K562 (cell line): ENCODE measurements around the gene ZBTB20. TPM values are rescaled to one million over a fixed set of nuclear protein-coding genes. Genes with fewer than 3 reads are reported as not detected.

Source experiments
- BCOR ChIP-seq: fragments of 450-650 bp; IDR thresholded peaks from 2 replicates; pipeline ENCODE4 v1.6.1; 2016
- CGGBP1 ChIP-seq: fragments of 250-450 bp; sonication (Bioruptor Pico); IDR thresholded peaks from 2 replicates; pipeline ENCODE4 v1.9.0; 2021; ENCODE audit warnings: mild to moderate bottlenecking
- DIDO1 ChIP-seq: fragments of 450-650 bp; IDR thresholded peaks from 2 replicates; pipeline ENCODE4 v1.6.1; 2016; ENCODE audit warnings: low read depth, missing biosample characterization, missing genetic modification characterization
- EP400 ChIP-seq: fragments of 450-650 bp; IDR thresholded peaks from 2 replicates; pipeline ENCODE4 v1.6.1; 2017; ENCODE audit warnings: antibody characterized with exemption, mild to moderate bottlenecking, moderate library complexity
- HNRNPH1 ChIP-seq: fragments of 200-400 bp; formaldehyde crosslinking; optimal IDR thresholded peaks from 2 replicates; pipeline ENCODE3; 2017; ENCODE audit warnings: low read depth, mild to moderate bottlenecking, low read length, moderate library complexity
- NONO ChIP-seq, 2 experiments: fragments of 200-400 bp in 1 of 2; fragments of 450-650 bp in 1 of 2; formaldehyde crosslinking in 1 of 2; IDR thresholded peaks; 2 replicates each; pipeline ENCODE4 v1.6.1; 2017; ENCODE audit warnings: low read depth in 2 of 2, mild to moderate bottlenecking in 2 of 2, moderate library complexity in 2 of 2, low read length in 1 of 2
- RAD51 ChIP-seq: fragments of 450-650 bp; IDR thresholded peaks from 2 replicates; pipeline ENCODE4 v1.7.1; 2016; ENCODE audit warnings: low read depth, mild to moderate bottlenecking, borderline replicate concordance
- ZBTB49 ChIP-seq: sonication (generic); formaldehyde crosslinking; IDR thresholded peaks from 2 replicates; pipeline ENCODE4 v1.8.0; 2022; ENCODE audit warnings: missing genetic modification reagents, mild to moderate bottlenecking, borderline replicate concordance
- ZBTB8A ChIP-seq: fragments of 450-650 bp; IDR thresholded peaks from 2 replicates; pipeline ENCODE4 v1.6.1; 2018; ENCODE audit warnings: mild to moderate bottlenecking, moderate library complexity; ENCODE audit not compliant: partially characterized antibody
- ZNF644 ChIP-seq: fragments of 200-800 bp; sonication (Bioruptor generic); IDR thresholded peaks from 2 replicates; pipeline ENCODE4 v1.6.1; 2016; ENCODE audit warnings: low read depth, missing genetic modification characterization, missing compliant biosample characterization
- polyA plus RNA-seq, 8 experiments: library from polyadenylated mRNA; depleted of rRNA in 4 of 8; stranded (reverse) in 5 of 8; unstranded in 3 of 8; fragments of >200 nt; fragmentation: Nextera tagmentation in 2 of 8; fragmentation: Illumina TruSeq in 1 of 8; extraction: Ambion mirVana in 2 of 8; extraction: Trizol in 1 of 8; gene quantifications; 2 replicates each; pipeline versions ENCODE4 v1.2.1 to v1.2.3, GENCODE V29; 2011 to 2014; ENCODE audit warnings: inconsistent platforms in 1 of 8, missing spikeins in 1 of 8
- total RNA-seq, 7 experiments: library from RNA; depleted of rRNA in 6 of 7; stranded (reverse); fragments of >200 nt in 6 of 7; fragmentation: Illumina TruSeq in 2 of 7; extraction: Trizol in 2 of 7; gene quantifications; 2 replicates each; pipeline versions ENCODE4 v1.2.1 to v1.2.3, GENCODE V29; 2011 to 2021; ENCODE audit warnings: low replicate concordance in 1 of 7

ZBTB20 gene
- total and polyA plus RNA-seq, 9 of the 15 experiments (the other 6 are each of a cell fraction or from before 2014, with no cell fraction given): 0.17 to 1.7 (median 0.45) TPM

- TF ChIP-seq NONO (IDR thresholded peaks at IDR 0.05; ENCODE audit: low read depth in 2 of 2, low read length in 1 of 2) (no peak), ZBTB8A (no peak), DIDO1 (no peak), CGGBP1 (no peak), HNRNPH1 (no peak), ZNF644 (no peak), RAD51 (no peak), BCOR (no peak), EP400 (no peak), ZBTB49 (no peak)
These were observed 204.3 kb downstream of the ZBTB20 start (continued) for GRCh38 chr3:114942773-114943172.
